K562 (cell line): ENCODE measurements around the gene EFEMP2. TPM values are rescaled to one million over a fixed set of nuclear protein-coding genes. Genes with fewer than 3 reads are reported as not detected.

ENCODE experiments used
- CTCF ChIP-seq, 3 experiments: IDR thresholded peaks in 2 of 3; conservative IDR thresholded peaks in 1 of 3; 2 replicates each; pipeline ENCODE4 v1.5.1; 2011 to 2012; ENCODE audit warnings: low read length in 3 of 3, mild to moderate bottlenecking in 3 of 3, control low read depth in 2 of 3, improper control_type of control experiment in 1 of 3, inconsistent platforms in 1 of 3, low read depth in 1 of 3, mixed read lengths in 1 of 3, moderate library complexity in 1 of 3; ENCODE audit not compliant: insufficient read depth in 2 of 3
- E2F6 ChIP-seq, 2 experiments: IDR thresholded peaks; 2 replicates each; pipeline ENCODE4 v1.6.1; 2011; ENCODE audit warnings: borderline replicate concordance in 1 of 2, control low read depth in 1 of 2, low read depth in 1 of 2, low read length in 1 of 2, mild to moderate bottlenecking in 1 of 2, mixed read lengths in 1 of 2, moderate library complexity in 1 of 2; ENCODE audit not compliant: insufficient read depth in 1 of 2, insufficient read length in 1 of 2, poor library complexity in 1 of 2, severe bottlenecking in 1 of 2; ENCODE audit errors: extremely low read depth in 1 of 2
- GABPB1 ChIP-seq: sonication (generic); formaldehyde crosslinking; IDR thresholded peaks from 2 replicates; pipeline ENCODE4 v1.8.0; 2022; ENCODE audit warnings: mild to moderate bottlenecking, missing genetic modification reagents
- JUN ChIP-seq, 2 experiments: sonication (generic) in 1 of 2; formaldehyde crosslinking in 1 of 2; IDR thresholded peaks; 2 replicates each; pipeline versions ENCODE4 v1.6.1 to v1.8.0; 2012 to 2022; ENCODE audit warnings: borderline replicate concordance in 2 of 2, mild to moderate bottlenecking in 2 of 2, improper control_type of control experiment in 1 of 2, low read depth in 1 of 2, low read length in 1 of 2, missing genetic modification reagents in 1 of 2
- RREB1 ChIP-seq: fragments of 250-450 bp; sonication (Bioruptor Pico); IDR thresholded peaks from 2 replicates; pipeline ENCODE4 v1.4.0; 2020
- YY1 ChIP-seq, 3 experiments: IDR thresholded peaks; 2 replicates each; pipeline ENCODE4 v1.6.1; 2011; ENCODE audit warnings: low read length in 2 of 3, mild to moderate bottlenecking in 2 of 3, moderate library complexity in 2 of 3, borderline replicate concordance in 1 of 3, control low read depth in 1 of 3, low read depth in 1 of 3; ENCODE audit not compliant: insufficient read depth in 3 of 3, insufficient replicate concordance in 2 of 3, control insufficient read depth in 1 of 3, insufficient read length in 1 of 3; ENCODE audit errors: extremely low read depth in 1 of 3
- ZC3H8 ChIP-seq: fragments of 450-650 bp; IDR thresholded peaks from 2 replicates; pipeline ENCODE4 v1.6.1; 2017
- ZNF395 ChIP-seq: fragments of 200-800 bp; sonication (Bioruptor generic); IDR thresholded peaks from 2 replicates; pipeline ENCODE4 v1.6.1; 2017; ENCODE audit warnings: missing genetic modification characterization, missing compliant biosample characterization
- ZNF449 ChIP-seq: fragments of 250-450 bp; sonication (Bioruptor Pico); IDR thresholded peaks from 2 replicates; pipeline ENCODE4 v1.8.0; 2022; ENCODE audit warnings: moderate library complexity, mild to moderate bottlenecking, inconsistent platforms
- polyA plus RNA-seq, 8 experiments: library from polyadenylated mRNA; depleted of rRNA in 4 of 8; stranded (reverse) in 5 of 8; unstranded in 3 of 8; fragments of >200 nt; fragmentation: Nextera tagmentation in 2 of 8; fragmentation: Illumina TruSeq in 1 of 8; extraction: Ambion mirVana in 2 of 8; extraction: Trizol in 1 of 8; gene quantifications; 2 replicates each; pipeline versions ENCODE4 v1.2.1 to v1.2.3, GENCODE V29; 2011 to 2014; ENCODE audit warnings: inconsistent platforms in 1 of 8, missing spikeins in 1 of 8
- total RNA-seq, 7 experiments: library from RNA; depleted of rRNA in 6 of 7; stranded (reverse); fragments of >200 nt in 6 of 7; fragmentation: Illumina TruSeq in 2 of 7; extraction: Trizol in 2 of 7; gene quantifications; 2 replicates each; pipeline versions ENCODE4 v1.2.1 to v1.2.3, GENCODE V29; 2011 to 2021; ENCODE audit warnings: low replicate concordance in 1 of 7

EFEMP2 gene
- total and polyA plus RNA-seq, 9 of the 15 experiments (the other 6 are each of a cell fraction or from before 2014, with no cell fraction given) = 0.07 to 2.9 (median 0.69) TPM; not detected in 1

GRCh38 chr11:65817835-65818680, 54.5 kb downstream of the EFEMP2 start (continued):
- TF ChIP-seq RREB1 (CRISPR knock-in tag) = 0 out of 2 replicates have a peak, but pooled peaks have one; percentile 43
- no peak for TF ChIP-seq ZNF449 (CRISPR knock-in tag)
- peak; percentile 95 to 99 (median 99) for TF ChIP-seq CTCF (IDR thresholded peaks at IDR 0.05 in 2 of 3, conservative IDR thresholded peaks at IDR 0.05 in 1 of 3; ENCODE audit: insufficient read depth in 2 of 3, low read depth in 1 of 3, low read length in 3 of 3)
- TF ChIP-seq ZNF395 (CRISPR knock-in tag) = peak; percentile 48
- no peak for TF ChIP-seq ZC3H8
- TF ChIP-seq JUN (IDR thresholded peaks at IDR 0.05; ENCODE audit: borderline replicate concordance, low read depth, low read length) = 0 out of 2 replicates have a peak, but pooled peaks have one; percentile 10
- no peak for TF ChIP-seq JUN (CRISPR knock-in tag; IDR thresholded peaks at IDR 0.05; ENCODE audit: borderline replicate concordance)
- TF ChIP-seq E2F6 (IDR thresholded peaks at IDR 0.05; ENCODE audit: borderline replicate concordance in 1 of 2, extremely low read depth in 1 of 2, insufficient read depth in 1 of 2, insufficient read length in 1 of 2, low read depth in 1 of 2, low read length in 1 of 2, poor library complexity in 1 of 2, severe bottlenecking in 1 of 2) = peak; percentile 43 to 47
- peak in 1 of 3 experiments; percentile 61 for TF ChIP-seq YY1 (IDR thresholded peaks at IDR 0.05; ENCODE audit: borderline replicate concordance in 1 of 3, control insufficient read depth in 1 of 3, extremely low read depth in 1 of 3, insufficient read depth in 3 of 3, insufficient read length in 1 of 3, insufficient replicate concordance in 2 of 3, low read depth in 1 of 3, low read length in 2 of 3)
- peak; percentile 89 for TF ChIP-seq GABPB1 (CRISPR knock-in tag)
